ENCODE results near the gene C5AR2.
A peak's percentile ranks its signal among the peaks of the same experiment; 100 is the strongest.
"Not testable (repeated sequence)": the region's sequence is repeated elsewhere in the genome, so short reads cannot be mapped to it uniquely, and the experiment has no call there.

The C5AR2 gene

DNA sequence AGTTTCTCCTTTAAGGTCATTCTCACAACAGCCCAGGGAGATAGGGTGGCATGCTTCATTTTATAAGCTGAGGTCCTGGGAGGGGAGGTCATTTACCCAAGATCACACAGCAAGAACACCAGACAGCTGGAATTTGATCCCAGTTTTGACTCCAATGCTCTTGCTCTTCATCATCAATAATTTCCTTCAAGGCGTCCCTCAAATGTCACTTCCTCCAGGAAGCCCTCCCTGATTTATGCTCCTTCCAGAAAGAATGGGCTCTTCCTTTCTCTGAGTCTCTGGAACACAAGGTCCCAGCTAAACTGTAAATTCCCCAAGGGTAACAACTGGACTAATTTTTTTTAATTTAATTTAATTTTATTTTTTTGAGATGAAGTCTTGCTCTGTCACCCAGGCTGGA is 12.4 kb downstream of the C5AR2 start:
- Histone ChIP-seq H3K9me3 (ENCODE audit: insufficient read depth, low read length) (no peaks in the 10 kb centered on the region), H3K27me3 (ENCODE audit: low read depth, low read length) (no peaks in the 10 kb centered on the region), H3K4me2 (ENCODE audit: low read length) (no peak overlapping the region), H3K9ac (ENCODE audit: low read length) (no peak overlapping the region), H3K4me1 (ENCODE audit: low read length) (peaks cover 9% of the 10 kb centered on the region; the same call in 1 of the 2 replicates), H3K36me3 (replicated peaks; ENCODE audit: low read depth, low read length) (no peaks in the 10 kb centered on the region), H3K27ac (ENCODE audit: low read length) (no peak overlapping the region), H3K79me2 (ENCODE audit: low read length) (peaks cover 2% of the 10 kb centered on the region), H4K20me1 (ENCODE audit: insufficient read depth, low read length) (no peaks in the 10 kb centered on the region), H3K4me3 (ENCODE audit: low read length) (no peak overlapping the region), H2AFZ (ENCODE audit: low read depth, low read length) (no peak overlapping the region)
- TF ChIP-seq, protein P1, sequence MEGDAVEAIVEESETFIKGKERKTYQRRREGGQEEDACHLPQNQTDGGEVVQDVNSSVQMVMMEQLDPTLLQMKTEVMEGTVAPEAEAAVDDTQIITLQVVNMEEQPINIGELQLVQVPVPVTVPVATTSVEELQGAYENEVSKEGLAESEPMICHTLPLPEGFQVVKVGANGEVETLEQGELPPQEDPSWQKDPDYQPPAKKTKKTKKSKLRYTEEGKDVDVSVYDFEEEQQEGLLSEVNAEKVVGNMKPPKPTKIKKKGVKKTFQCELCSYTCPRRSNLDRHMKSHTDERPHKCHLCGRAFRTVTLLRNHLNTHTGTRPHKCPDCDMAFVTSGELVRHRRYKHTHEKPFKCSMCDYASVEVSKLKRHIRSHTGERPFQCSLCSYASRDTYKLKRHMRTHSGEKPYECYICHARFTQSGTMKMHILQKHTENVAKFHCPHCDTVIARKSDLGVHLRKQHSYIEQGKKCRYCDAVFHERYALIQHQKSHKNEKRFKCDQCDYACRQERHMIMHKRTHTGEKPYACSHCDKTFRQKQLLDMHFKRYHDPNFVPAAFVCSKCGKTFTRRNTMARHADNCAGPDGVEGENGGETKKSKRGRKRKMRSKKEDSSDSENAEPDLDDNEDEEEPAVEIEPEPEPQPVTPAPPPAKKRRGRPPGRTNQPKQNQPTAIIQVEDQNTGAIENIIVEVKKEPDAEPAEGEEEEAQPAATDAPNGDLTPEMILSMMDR (IDR thresholded peaks at IDR 0.05; ENCODE audit: low read depth, low read length), result no peak
- no peak for TF ChIP-seq EZH2phosphoT487 (IDR thresholded peaks at IDR 0.05; ENCODE audit: low read depth)

DNA sequence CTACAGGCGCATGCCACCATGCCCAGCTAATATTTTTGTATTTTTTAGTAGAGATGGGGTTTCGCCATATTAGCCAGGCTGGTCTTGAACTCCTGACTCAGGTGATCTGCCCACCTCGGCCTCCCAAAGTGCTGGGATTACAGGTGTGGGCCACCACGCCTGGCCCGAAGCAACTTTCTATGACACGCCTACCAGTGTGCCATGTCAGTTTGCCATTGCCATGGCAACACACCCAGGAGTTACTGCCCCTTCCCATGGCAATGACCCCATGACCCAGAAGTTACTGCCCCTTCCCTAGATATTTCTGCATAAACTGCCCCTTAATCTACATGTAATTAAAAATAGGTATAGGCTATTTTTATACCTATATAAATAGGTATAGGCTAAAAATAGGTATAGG is 14.0 kb downstream of the C5AR2 start:
- not testable (repeated sequence) for H4K20me1 ChIP-seq (ENCODE audit: insufficient read depth, low read length); H3K9ac ChIP-seq (ENCODE audit: low read length); H3K9me3 ChIP-seq (ENCODE audit: insufficient read depth, low read length); H3K4me2 ChIP-seq (ENCODE audit: low read length); H3K27ac ChIP-seq (ENCODE audit: low read length); H3K36me3 ChIP-seq (replicated peaks; ENCODE audit: low read depth, low read length); H3K27me3 ChIP-seq (ENCODE audit: low read depth, low read length); H3K4me3 ChIP-seq (ENCODE audit: low read length); H2AFZ ChIP-seq (ENCODE audit: low read depth, low read length)
- Histone ChIP-seq H3K4me1 (ENCODE audit: low read length) (peaks cover 17% of the 10 kb centered on the region), H3K79me2 (ENCODE audit: low read length) (peaks cover 18% of the 10 kb centered on the region)

DNA sequence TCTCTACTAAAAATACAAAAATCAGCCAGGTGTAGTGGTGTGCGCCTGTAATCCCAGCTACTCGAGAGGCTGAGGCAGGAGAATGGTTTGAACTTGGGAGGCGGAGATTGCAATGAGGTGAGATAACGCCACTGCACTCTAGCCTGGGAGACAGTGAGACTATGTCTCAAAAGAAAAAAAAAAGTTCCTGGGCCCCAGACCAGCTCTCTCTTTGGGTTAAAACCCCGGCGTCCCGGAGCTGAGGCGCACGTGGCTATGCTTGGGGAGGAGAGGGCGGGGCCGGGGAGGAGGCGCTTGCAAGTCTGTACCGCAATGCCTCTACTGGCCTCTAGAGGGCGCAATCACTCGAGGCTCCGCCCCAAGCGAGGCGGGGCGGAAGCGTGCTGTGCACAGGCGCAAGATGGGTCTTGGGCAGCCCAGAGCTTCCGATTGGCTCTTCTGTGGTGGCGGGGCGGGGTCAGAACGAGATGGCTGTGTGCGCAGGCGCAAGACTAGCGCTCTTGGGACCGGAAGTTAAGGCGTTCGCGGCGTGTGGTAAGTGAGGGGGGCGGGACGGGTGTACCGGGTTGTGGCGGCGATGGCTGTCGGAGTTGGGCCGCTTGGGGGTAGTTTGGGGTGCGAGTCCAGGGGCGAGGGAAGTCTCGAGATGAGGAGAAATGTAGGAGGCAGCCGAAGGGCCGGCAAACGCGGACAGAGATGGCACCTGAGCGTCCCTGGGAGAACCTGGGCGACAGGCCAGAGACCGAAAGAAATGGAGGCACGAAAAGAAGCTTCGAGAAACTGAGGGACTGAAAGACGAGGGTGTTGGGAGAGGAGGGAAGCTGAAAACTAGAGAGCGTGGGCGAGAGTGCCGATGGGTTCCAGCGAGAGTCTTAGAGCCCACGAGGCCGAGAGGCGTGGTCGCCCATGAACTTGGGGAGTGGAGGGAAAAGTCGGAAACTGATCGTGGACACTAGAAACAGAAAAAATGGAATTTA is 17.1 kb downstream of the C5AR2 start, which contains the start of gene DHX34:
TSS of gene DHX34 (plus strand) at position 497 of the 977 bp plus-strand sequence. CDS start 3,716 bp downstream, outside the sequence.
- peak within 1 kb of the TSS; percentile 86 for H3K4me3 ChIP-seq (ENCODE audit: low read length)
- H3K79me2 ChIP-seq (ENCODE audit: low read length), result peaks cover 43% of the 10 kb centered on the region
- H4K20me1 ChIP-seq (ENCODE audit: insufficient read depth, low read length), result no peaks in the 10 kb centered on the region
- no peak for TF ChIP-seq EZH2phosphoT487 (IDR thresholded peaks at IDR 0.05; ENCODE audit: low read depth)
- TF ChIP-seq, protein P1 (IDR thresholded peaks at IDR 0.05; ENCODE audit: low read depth, low read length), result peak; percentile 94
- H3K27me3 ChIP-seq (ENCODE audit: low read depth, low read length), result no peaks in the 10 kb centered on the region
- no peaks in the 10 kb centered on the region for H3K9me3 ChIP-seq (ENCODE audit: insufficient read depth, low read length)
- peak within 1 kb of the TSS; percentile 85 for H3K4me2 ChIP-seq (ENCODE audit: low read length)
- H2AFZ ChIP-seq (ENCODE audit: low read depth, low read length), result peak within 1 kb of the TSS; percentile 75
- H3K36me3 ChIP-seq (replicated peaks; ENCODE audit: low read depth, low read length), result peaks cover 26% of the 10 kb centered on the region
- peak within 1 kb of the TSS; percentile 36 for H3K27ac ChIP-seq (ENCODE audit: low read length)
- H3K4me1 ChIP-seq (ENCODE audit: low read length), result peaks cover 17% of the 10 kb centered on the region
- peak within 1 kb of the TSS; percentile 85 for H3K9ac ChIP-seq (ENCODE audit: low read length)

DNA sequence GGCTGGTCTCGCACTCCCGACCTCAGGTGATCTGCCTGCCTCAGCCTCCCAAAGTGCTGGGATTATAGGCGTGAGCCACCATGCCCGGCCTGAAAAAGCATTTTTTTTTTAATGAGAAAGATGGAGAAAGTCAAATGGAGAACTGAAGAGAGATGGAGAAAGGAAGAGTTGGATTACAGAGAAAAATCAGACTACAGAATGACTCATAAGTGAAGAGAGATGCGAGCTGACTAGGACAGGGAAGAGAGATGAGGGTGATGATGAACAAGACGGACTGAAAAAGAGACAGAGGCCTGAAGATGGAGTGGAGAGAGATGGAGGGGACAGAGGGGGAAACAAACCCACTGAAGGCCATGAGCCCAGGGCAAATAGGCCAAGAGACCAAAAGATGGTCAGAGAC is 18.7 kb downstream of the C5AR2 start:
- TF ChIP-seq, protein P1 (IDR thresholded peaks at IDR 0.05; ENCODE audit: low read depth, low read length), result no peak
- TF ChIP-seq EZH2phosphoT487 (IDR thresholded peaks at IDR 0.05; ENCODE audit: low read depth), result no peak

More for the DNA sequence above, 18.7 kb downstream of the C5AR2 start:
- Histone ChIP-seq H2AFZ (ENCODE audit: low read depth, low read length) (no peak overlapping the region), H3K36me3 (replicated peaks; ENCODE audit: low read depth, low read length) (peaks cover 36% of the 10 kb centered on the region), H3K9ac (ENCODE audit: low read length) (no peak overlapping the region), H4K20me1 (ENCODE audit: insufficient read depth, low read length) (no peaks in the 10 kb centered on the region), H3K4me3 (ENCODE audit: low read length) (no peak overlapping the region), H3K27me3 (ENCODE audit: low read depth, low read length) (no peaks in the 10 kb centered on the region), H3K4me2 (ENCODE audit: low read length) (no peak overlapping the region), H3K9me3 (ENCODE audit: insufficient read depth, low read length) (no peaks in the 10 kb centered on the region), H3K79me2 (ENCODE audit: low read length) (peaks cover 46% of the 10 kb centered on the region), H3K4me1 (ENCODE audit: low read length) (peaks cover 17% of the 10 kb centered on the region), H3K27ac (ENCODE audit: low read length) (no peak overlapping the region)
